ENCODE measurements around the gene CYP3A4.
"Not testable (repeated sequence)": the region's sequence is repeated elsewhere in the genome, so short reads cannot be mapped to it uniquely, and the experiment has no call there.

CYP3A4 gene

GRCh38 chr7:99784007-99784406, at the start of gene CYP3A4:
Gene CYP3A4 (minus strand): TSS chr7:99784184. CDS start chr7:99784081, 103 bp downstream.
- no peak for DNase-seq

GRCh38 chr7:99833289-99833877, 49.4 kb upstream of the CYP3A4 start:
- no peak for DNase-seq

- no peak for DNase-seq
Measured at GRCh38 chr7:99831595-99831994, 47.6 kb upstream of the CYP3A4 start.

GRCh38 chr7:99829524-99830160, 45.7 kb upstream of the CYP3A4 start:
- DNase-seq: no peak

- DNase-seq: no peak
Measured at GRCh38 chr7:99828811-99829210, 44.8 kb upstream of the CYP3A4 start.

GRCh38 chr7:99827040-99827778, 43.2 kb upstream of the CYP3A4 start:
- DNase-seq: no peak

GRCh38 chr7:99825873-99826272, 41.9 kb upstream of the CYP3A4 start:
- no peak for DNase-seq

- DNase-seq: no peak
Measured at GRCh38 chr7:99825452-99825851, 41.5 kb upstream of the CYP3A4 start.

GRCh38 chr7:99824091-99824490, 40.1 kb upstream of the CYP3A4 start:
- DNase-seq: peak; percentile 41

GRCh38 chr7:99822731-99823718, 39.0 kb upstream of the CYP3A4 start:
- DNase-seq: peak; percentile 29

- DNase-seq: peak; percentile 25
Measured at GRCh38 chr7:99820408-99821027, 36.5 kb upstream of the CYP3A4 start.

- DNase-seq: no peak
Measured at GRCh38 chr7:99808766-99809165, 24.8 kb upstream of the CYP3A4 start.

GRCh38 chr7:99806839-99807478, 23.0 kb upstream of the CYP3A4 start:
- DNase-seq: no peak

- DNase-seq: no peak
Measured at GRCh38 chr7:99805641-99806040, 21.7 kb upstream of the CYP3A4 start.

- peak; percentile 9 for DNase-seq
Measured at GRCh38 chr7:99803118-99803517, 19.1 kb upstream of the CYP3A4 start.

- not testable (repeated sequence) for DNase-seq
Measured at GRCh38 chr7:99801407-99801806, 17.4 kb upstream of the CYP3A4 start.

- DNase-seq: no peak
Measured at GRCh38 chr7:99798972-99799371, 15.0 kb upstream of the CYP3A4 start.

- not testable (repeated sequence) for DNase-seq
Measured at GRCh38 chr7:99795864-99796263, 11.9 kb upstream of the CYP3A4 start.

GRCh38 chr7:99794585-99795502, 10.9 kb upstream of the CYP3A4 start:
- DNase-seq: peak; percentile 58

- DNase-seq: no peak
Measured at GRCh38 chr7:99793443-99793842, 9.5 kb upstream of the CYP3A4 start.

- DNase-seq: no peak
Measured at GRCh38 chr7:99792967-99793366, 9.0 kb upstream of the CYP3A4 start.
